ENCODE measurements around the gene CYB561D1. TPM values are rescaled to one million over a fixed set of nuclear protein-coding genes. Genes with fewer than 3 reads are reported as not detected.

CYB561D1 gene
- total and polyA plus RNA-seq, 3 donors from 2014 or later: 8.0 to 11.5 (median 8.0) TPM

DNA sequence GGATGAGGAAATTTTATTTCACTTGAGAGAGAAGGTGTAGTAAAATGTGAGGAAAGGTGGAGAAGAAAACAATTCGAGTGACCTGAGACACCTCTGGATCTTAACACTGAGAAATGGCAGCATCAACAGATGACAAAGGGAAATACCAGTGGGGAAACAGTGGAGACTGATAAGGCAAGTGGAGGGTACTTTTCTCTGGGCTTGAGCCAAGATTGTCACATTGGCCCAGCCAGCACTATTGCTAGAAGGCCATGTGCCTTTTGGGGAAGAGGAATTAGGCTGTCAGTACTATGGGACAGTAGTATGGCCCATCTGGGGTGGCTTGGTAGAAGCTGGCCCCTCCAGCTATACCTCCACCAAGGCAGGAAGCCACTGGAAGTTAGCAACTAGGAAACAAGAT is 19.2 kb upstream of the CYB561D1 start:
- H3K27ac ChIP-seq: no peak overlapping the region
- TF ChIP-seq POLR2A (IDR thresholded peaks at IDR 0.05): no peak
- TF ChIP-seq, protein P1, sequence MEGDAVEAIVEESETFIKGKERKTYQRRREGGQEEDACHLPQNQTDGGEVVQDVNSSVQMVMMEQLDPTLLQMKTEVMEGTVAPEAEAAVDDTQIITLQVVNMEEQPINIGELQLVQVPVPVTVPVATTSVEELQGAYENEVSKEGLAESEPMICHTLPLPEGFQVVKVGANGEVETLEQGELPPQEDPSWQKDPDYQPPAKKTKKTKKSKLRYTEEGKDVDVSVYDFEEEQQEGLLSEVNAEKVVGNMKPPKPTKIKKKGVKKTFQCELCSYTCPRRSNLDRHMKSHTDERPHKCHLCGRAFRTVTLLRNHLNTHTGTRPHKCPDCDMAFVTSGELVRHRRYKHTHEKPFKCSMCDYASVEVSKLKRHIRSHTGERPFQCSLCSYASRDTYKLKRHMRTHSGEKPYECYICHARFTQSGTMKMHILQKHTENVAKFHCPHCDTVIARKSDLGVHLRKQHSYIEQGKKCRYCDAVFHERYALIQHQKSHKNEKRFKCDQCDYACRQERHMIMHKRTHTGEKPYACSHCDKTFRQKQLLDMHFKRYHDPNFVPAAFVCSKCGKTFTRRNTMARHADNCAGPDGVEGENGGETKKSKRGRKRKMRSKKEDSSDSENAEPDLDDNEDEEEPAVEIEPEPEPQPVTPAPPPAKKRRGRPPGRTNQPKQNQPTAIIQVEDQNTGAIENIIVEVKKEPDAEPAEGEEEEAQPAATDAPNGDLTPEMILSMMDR (IDR thresholded peaks at IDR 0.05): no peak
- no peak overlapping the region for H3K4me3 ChIP-seq
- no peaks in the 10 kb centered on the region for H3K36me3 ChIP-seq (ENCODE audit: low read depth, missing control alignments)
- intact Hi-C loops (cut with DNase I; ENCODE audit: low total_unique reads): no loop called here
- no peaks in the 10 kb centered on the region for H3K27me3 ChIP-seq
- 89 to 90% methylated on average over 1 of the region's 1 CpG for WGBS, 2 donors
- DNase-seq: peak; percentile 9
- no peaks in the 10 kb centered on the region for H3K9me3 ChIP-seq
- peaks cover 9% of the 10 kb centered on the region for H3K4me1 ChIP-seq

DNA sequence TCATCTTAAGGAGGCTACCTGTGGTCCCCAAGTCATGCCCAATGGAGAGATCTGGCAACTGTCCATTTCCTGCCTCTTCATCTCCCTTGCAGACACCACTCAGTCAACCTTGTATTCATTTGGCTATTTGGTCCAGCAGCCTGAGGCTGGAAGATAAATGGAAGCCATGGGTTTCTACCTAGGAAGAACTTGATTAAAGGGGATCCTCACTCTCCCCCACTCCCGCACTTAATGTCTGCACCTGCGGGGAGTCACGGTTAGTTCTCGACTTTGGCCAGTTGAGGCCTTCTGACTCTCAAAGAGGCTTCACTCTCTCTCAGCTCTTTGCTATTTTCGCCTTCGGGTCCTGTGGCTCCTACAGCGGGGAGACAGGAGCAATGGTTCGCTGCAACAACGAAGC is 18.6 kb upstream of the CYB561D1 start:
- no peaks in the 10 kb centered on the region for H3K9me3 ChIP-seq
- no peaks in the 10 kb centered on the region for H3K27me3 ChIP-seq
- H3K4me3 ChIP-seq: no peak overlapping the region
- no peaks in the 10 kb centered on the region for H3K36me3 ChIP-seq (ENCODE audit: low read depth, missing control alignments)
- TF ChIP-seq, protein P1 (IDR thresholded peaks at IDR 0.05): no peak
- TF ChIP-seq POLR2A (IDR thresholded peaks at IDR 0.05): no peak
- intact Hi-C loops (cut with DNase I; ENCODE audit: low total_unique reads): no loop called here
- DNase-seq: peak; percentile 1
- peaks cover 3% of the 10 kb centered on the region for H3K4me1 ChIP-seq
- WGBS, 2 donors: 86 to 87% methylated on average over 9 of the region's 9 CpGs
- H3K27ac ChIP-seq: no peak overlapping the region

DNA sequence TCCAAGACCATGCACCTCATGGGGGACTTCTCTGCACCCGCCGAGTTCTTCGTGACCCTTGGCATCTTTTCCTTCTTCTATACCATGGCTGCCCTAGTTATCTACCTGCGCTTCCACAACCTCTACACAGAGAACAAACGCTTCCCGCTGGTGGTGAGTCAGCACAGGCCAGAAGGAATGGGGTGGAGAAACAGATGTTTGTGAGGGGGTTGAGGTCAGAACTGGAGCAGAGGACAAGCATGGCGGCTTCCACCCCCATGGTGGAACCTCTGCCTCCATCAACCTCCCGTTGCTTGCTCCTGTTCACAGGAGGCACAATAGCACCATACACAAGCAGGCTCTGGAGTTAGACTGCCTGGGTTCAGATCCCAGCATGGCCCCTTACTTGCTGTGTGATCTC is 17.1 kb upstream of the CYB561D1 start:
- Histone ChIP-seq H3K36me3 (ENCODE audit: low read depth, missing control alignments) (no peaks in the 10 kb centered on the region), H3K27ac (no peak overlapping the region), H3K9me3 (no peaks in the 10 kb centered on the region), H3K4me3 (no peak overlapping the region), H3K4me1 (no peaks in the 10 kb centered on the region), H3K27me3 (no peaks in the 10 kb centered on the region)
- peak; percentile 11 for DNase-seq
- intact Hi-C loops (cut with DNase I; ENCODE audit: low total_unique reads): no loop called here
- TF ChIP-seq POLR2A (IDR thresholded peaks at IDR 0.05): no peak
- WGBS, 2 donors: 90 to 96% methylated on average over 8 of the region's 8 CpGs

DNA sequence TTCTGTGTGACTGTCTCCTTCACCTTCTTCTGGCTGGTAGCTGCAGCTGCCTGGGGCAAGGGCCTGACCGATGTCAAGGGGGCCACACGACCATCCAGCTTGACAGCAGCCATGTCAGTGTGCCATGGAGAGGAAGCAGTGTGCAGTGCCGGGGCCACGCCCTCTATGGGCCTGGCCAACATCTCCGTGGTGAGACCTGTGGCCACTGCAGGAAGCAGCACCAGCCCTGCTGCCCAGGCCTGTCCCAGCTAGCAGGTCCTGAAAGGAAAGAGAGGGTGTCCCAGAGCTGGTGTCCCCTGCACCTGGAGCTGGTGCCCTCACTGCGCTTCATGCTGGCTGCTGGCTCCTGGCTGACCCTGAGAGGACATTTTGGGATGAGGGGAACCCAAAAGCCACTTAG is 16.1 kb upstream of the CYB561D1 start:
- DNase-seq: peak; percentile 8
- Histone ChIP-seq H3K27ac (no peak overlapping the region), H3K9me3 (no peaks in the 10 kb centered on the region), H3K4me1 (peaks cover under 1% of the 10 kb centered on the region), H3K27me3 (no peaks in the 10 kb centered on the region), H3K36me3 (ENCODE audit: low read depth, missing control alignments) (no peaks in the 10 kb centered on the region), H3K4me3 (no peak overlapping the region)
- intact Hi-C loops (cut with DNase I; ENCODE audit: low total_unique reads): no loop called here
- no peak for TF ChIP-seq POLR2A (IDR thresholded peaks at IDR 0.05)
- TF ChIP-seq, protein P1 (IDR thresholded peaks at IDR 0.05): no peak
- 72 to 94% methylated on average over 5 to 6 of the region's 6 CpGs for WGBS, 2 donors

DNA sequence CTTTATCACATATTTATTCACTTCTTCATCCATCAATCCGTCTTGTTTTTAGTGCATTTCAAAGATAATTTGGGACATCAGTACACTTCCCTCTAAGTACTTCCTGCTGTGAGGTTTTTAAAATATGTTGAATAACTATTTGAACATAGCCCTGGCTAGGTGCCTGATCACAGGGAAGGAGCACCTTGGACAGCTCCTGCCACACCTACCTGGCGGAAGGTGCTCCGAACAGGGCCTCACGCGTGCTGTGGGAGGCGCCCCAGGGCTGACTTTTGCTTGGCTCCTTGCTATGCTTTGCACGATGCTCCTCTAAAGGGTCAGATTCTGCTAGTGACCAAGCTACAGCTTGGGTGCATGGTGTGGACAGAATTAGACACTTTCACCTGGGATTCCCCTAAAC is 15.1 kb upstream of the CYB561D1 start:
- intact Hi-C loops (cut with DNase I; ENCODE audit: low total_unique reads): no loop called here
- H3K36me3 ChIP-seq (ENCODE audit: low read depth, missing control alignments): no peaks in the 10 kb centered on the region
- peak; percentile 13 for DNase-seq
- TF ChIP-seq, protein P1 (IDR thresholded peaks at IDR 0.05): no peak
- no peak for TF ChIP-seq POLR2A (IDR thresholded peaks at IDR 0.05)
- H3K9me3 ChIP-seq: no peaks in the 10 kb centered on the region
- peaks cover 7% of the 10 kb centered on the region for H3K4me1 ChIP-seq
- no peak overlapping the region for H3K4me3 ChIP-seq
- no peak overlapping the region for H3K27ac ChIP-seq
- H3K27me3 ChIP-seq: no peaks in the 10 kb centered on the region
- whole genome bisulfite sequencing, 2 donors: 47 to 59% methylated on average over 6 to 7 of the region's 7 CpGs
